SK-N-SH treated with all-trans-retinoic acid at 6 μM for 48 hours (cell line): ENCODE data around the gene SOX5.

Experiments
- ATAC-seq: fragments of 200-7000 bp; cut with Tn5 transposase; 3 replicates; pipeline ENCODE4 v1.9.1; 2020; ENCODE audit warnings: mild to moderate bottlenecking, moderate library complexity
- ARNTL ChIP-seq: fragments of 450-650 bp; formaldehyde crosslinking; IDR thresholded peaks from 2 replicates; pipeline ENCODE4 v1.5.0; 2020; ENCODE audit warnings: low read depth, mild to moderate bottlenecking, moderate library complexity, borderline replicate concordance
- BACH2 ChIP-seq: fragments of 250-450 bp; sonication (Bioruptor Pico); IDR thresholded peaks from 2 replicates; pipeline ENCODE4 v1.9.0; 2021; ENCODE audit warnings: mild to moderate bottlenecking, borderline replicate concordance
- CREB5 ChIP-seq: fragments of 250-450 bp; sonication (Bioruptor Pico); IDR thresholded peaks from 2 replicates; pipeline ENCODE4 v1.5.1; 2020; ENCODE audit warnings: low read depth, mild to moderate bottlenecking, moderate library complexity
- CSDC2 ChIP-seq: fragments of 250-450 bp; sonication (Bioruptor Pico); IDR thresholded peaks from 2 replicates; pipeline ENCODE4 v1.5.0; 2020; ENCODE audit warnings: mild to moderate bottlenecking, moderate library complexity
- ESRRG ChIP-seq: fragments of 250-450 bp; sonication (Bioruptor Pico); IDR thresholded peaks from 2 replicates; pipeline ENCODE4 v1.6.1; 2021; ENCODE audit warnings: mild to moderate bottlenecking
- GLIS3 ChIP-seq: fragments of 250-450 bp; sonication (Bioruptor Pico); IDR thresholded peaks from 2 replicates; pipeline ENCODE4 v1.5.0; 2020; ENCODE audit warnings: mild to moderate bottlenecking, moderate library complexity
- ISL1 ChIP-seq: fragments of 250-450 bp; sonication (Bioruptor Pico); IDR thresholded peaks from 2 replicates; pipeline ENCODE4 v2.1.2; 2022; ENCODE audit warnings: mild to moderate bottlenecking, moderate library complexity
- RARB ChIP-seq: fragments of 250-450 bp; sonication (Bioruptor Pico); IDR thresholded peaks from 2 replicates; pipeline ENCODE4 v1.8.0; 2021; ENCODE audit warnings: mild to moderate bottlenecking, moderate library complexity
- SNAI2 ChIP-seq: fragments of 250-450 bp; sonication (Bioruptor Pico); IDR thresholded peaks from 2 replicates; pipeline ENCODE4 v1.5.0; 2020; ENCODE audit warnings: mild to moderate bottlenecking, moderate library complexity
- TCF4 ChIP-seq: fragments of 250-450 bp; sonication (Bioruptor Pico); IDR thresholded peaks from 2 replicates; pipeline ENCODE4 v1.8.0; 2021; ENCODE audit warnings: mild to moderate bottlenecking, moderate library complexity, borderline replicate concordance
- TOX ChIP-seq: fragments of 250-450 bp; sonication (Bioruptor Pico); IDR thresholded peaks from 2 replicates; pipeline ENCODE4 v1.8.0; 2021; ENCODE audit warnings: mild to moderate bottlenecking, moderate library complexity, borderline replicate concordance
- ZC3H10 ChIP-seq: fragments of 250-450 bp; sonication (Bioruptor Pico); IDR thresholded peaks from 2 replicates; pipeline ENCODE4 v1.5.1; 2021; ENCODE audit warnings: mild to moderate bottlenecking, moderate library complexity
- ZFP30 ChIP-seq: fragments of 450-650 bp; formaldehyde crosslinking; IDR thresholded peaks from 2 replicates; pipeline ENCODE4 v1.5.0; 2022; ENCODE audit warnings: mild to moderate bottlenecking, moderate library complexity
- ZNF565 ChIP-seq: fragments of 450-650 bp; formaldehyde crosslinking; conservative IDR thresholded peaks from 2 replicates; pipeline ENCODE4 v1.5.0; 2020; ENCODE audit warnings: low read depth, mild to moderate bottlenecking, moderate library complexity
- ZNF70 ChIP-seq: fragments of 450-650 bp; formaldehyde crosslinking; IDR thresholded peaks from 2 replicates; pipeline ENCODE4 v1.5.0; 2020; ENCODE audit warnings: mild to moderate bottlenecking, moderate library complexity
- ZNF8 ChIP-seq: fragments of 450-650 bp; formaldehyde crosslinking; IDR thresholded peaks from 2 replicates; pipeline ENCODE4 v1.5.0; 2020; ENCODE audit warnings: mild to moderate bottlenecking, moderate library complexity
- TF ChIP-seq, protein P1 (sequence below): fragments of 250-450 bp; sonication (Bioruptor Pico); IDR thresholded peaks from 2 replicates; pipeline ENCODE4 v1.5.0; 2020; ENCODE audit warnings: mild to moderate bottlenecking, moderate library complexity
- TF ChIP-seq, protein P2 (sequence below): fragments of 250-450 bp; sonication (Bioruptor Pico); IDR thresholded peaks from 2 replicates; pipeline ENCODE4 v1.8.0; 2021; ENCODE audit warnings: low read depth, mild to moderate bottlenecking, moderate library complexity, borderline replicate concordance
- TF ChIP-seq, protein P3 (sequence below): fragments of 250-450 bp; sonication (Bioruptor Pico); IDR thresholded peaks from 2 replicates; pipeline ENCODE4 v1.8.0; 2020; ENCODE audit warnings: mild to moderate bottlenecking, moderate library complexity, borderline replicate concordance
- TF ChIP-seq, protein P4 (sequence below): fragments of 250-450 bp; sonication (Bioruptor Pico); IDR thresholded peaks from 2 replicates; pipeline ENCODE4 v1.5.1; 2021; ENCODE audit warnings: mild to moderate bottlenecking, moderate library complexity

Gene SOX5

GRCh38 chr12:23560611-23561010, 388.9 kb downstream of the SOX5 start:
- TF ChIP-seq, protein P1, sequence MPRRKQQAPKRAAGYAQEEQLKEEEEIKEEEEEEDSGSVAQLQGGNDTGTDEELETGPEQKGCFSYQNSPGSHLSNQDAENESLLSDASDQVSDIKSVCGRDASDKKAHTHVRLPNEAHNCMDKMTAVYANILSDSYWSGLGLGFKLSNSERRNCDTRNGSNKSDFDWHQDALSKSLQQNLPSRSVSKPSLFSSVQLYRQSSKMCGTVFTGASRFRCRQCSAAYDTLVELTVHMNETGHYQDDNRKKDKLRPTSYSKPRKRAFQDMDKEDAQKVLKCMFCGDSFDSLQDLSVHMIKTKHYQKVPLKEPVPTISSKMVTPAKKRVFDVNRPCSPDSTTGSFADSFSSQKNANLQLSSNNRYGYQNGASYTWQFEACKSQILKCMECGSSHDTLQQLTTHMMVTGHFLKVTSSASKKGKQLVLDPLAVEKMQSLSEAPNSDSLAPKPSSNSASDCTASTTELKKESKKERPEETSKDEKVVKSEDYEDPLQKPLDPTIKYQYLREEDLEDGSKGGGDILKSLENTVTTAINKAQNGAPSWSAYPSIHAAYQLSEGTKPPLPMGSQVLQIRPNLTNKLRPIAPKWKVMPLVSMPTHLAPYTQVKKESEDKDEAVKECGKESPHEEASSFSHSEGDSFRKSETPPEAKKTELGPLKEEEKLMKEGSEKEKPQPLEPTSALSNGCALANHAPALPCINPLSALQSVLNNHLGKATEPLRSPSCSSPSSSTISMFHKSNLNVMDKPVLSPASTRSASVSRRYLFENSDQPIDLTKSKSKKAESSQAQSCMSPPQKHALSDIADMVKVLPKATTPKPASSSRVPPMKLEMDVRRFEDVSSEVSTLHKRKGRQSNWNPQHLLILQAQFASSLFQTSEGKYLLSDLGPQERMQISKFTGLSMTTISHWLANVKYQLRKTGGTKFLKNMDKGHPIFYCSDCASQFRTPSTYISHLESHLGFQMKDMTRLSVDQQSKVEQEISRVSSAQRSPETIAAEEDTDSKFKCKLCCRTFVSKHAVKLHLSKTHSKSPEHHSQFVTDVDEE = no peak
- TF ChIP-seq SNAI2 (CRISPR knock-in tag) (no peak), ZNF565 (no peak), ZNF70 (CRISPR knock-in tag) (no peak), CSDC2 (CRISPR knock-in tag) (no peak)
- TF ChIP-seq, protein P2, sequence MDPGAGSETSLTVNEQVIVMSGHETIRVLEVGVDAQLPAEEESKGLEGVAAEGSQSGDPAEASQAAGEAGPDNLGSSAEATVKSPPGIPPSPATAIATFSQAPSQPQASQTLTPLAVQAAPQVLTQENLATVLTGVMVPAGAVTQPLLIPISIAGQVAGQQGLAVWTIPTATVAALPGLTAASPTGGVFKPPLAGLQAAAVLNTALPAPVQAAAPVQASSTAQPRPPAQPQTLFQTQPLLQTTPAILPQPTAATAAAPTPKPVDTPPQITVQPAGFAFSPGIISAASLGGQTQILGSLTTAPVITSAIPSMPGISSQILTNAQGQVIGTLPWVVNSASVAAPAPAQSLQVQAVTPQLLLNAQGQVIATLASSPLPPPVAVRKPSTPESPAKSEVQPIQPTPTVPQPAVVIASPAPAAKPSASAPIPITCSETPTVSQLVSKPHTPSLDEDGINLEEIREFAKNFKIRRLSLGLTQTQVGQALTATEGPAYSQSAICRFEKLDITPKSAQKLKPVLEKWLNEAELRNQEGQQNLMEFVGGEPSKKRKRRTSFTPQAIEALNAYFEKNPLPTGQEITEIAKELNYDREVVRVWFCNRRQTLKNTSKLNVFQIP = no peak
- ATAC-seq = no peak

GRCh38 chr12:23559268-23559753, 390.2 kb downstream of the SOX5 start:
- no peak for ATAC-seq
- no peak for TF ChIP-seq ESRRG (CRISPR knock-in tag)
- no peak for TF ChIP-seq ZNF8 (CRISPR knock-in tag)
- TF ChIP-seq TOX (CRISPR knock-in tag) = no peak
- no peak for TF ChIP-seq CREB5 (CRISPR knock-in tag)
- TF ChIP-seq BACH2 (CRISPR knock-in tag) = no peak
- TF ChIP-seq ZNF565 = no peak
- no peak for TF ChIP-seq ZC3H10 (CRISPR knock-in tag)
- TF ChIP-seq ARNTL = no peak
- TF ChIP-seq, protein P1 = no peak
- no peak for TF ChIP-seq ISL1 (CRISPR knock-in tag)
- no peak for TF ChIP-seq GLIS3 (CRISPR knock-in tag)
- TF ChIP-seq RARB (CRISPR knock-in tag) = no peak
- TF ChIP-seq ZFP30 = no peak

DNA sequence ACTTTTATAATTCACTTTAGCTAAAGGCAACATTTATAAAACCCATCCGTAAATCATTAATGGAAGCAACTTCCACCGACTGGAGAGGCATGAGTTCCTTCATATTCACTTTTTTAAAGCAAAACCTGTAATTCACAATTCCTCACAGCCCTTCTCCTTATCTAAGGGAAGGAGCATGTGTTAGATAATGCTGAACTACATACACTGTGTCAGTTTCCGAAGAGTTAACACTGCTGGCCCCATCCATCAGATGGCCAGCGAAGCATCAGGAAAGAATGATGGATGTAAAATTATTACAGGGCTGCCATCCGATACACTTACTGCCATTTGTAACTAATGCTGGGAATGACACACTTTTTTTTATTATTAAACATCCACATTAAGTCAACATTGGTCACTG, 392.8 kb downstream of the SOX5 start:
- ATAC-seq = no peak
- TF ChIP-seq SNAI2 (CRISPR knock-in tag) (no peak), TOX (CRISPR knock-in tag) (no peak), ZNF70 (CRISPR knock-in tag) (no peak), ARNTL (no peak), TCF4 (CRISPR knock-in tag) (no peak), ZFP30 (no peak), ISL1 (CRISPR knock-in tag) (no peak), ESRRG (CRISPR knock-in tag) (no peak)
- TF ChIP-seq, protein P3, sequence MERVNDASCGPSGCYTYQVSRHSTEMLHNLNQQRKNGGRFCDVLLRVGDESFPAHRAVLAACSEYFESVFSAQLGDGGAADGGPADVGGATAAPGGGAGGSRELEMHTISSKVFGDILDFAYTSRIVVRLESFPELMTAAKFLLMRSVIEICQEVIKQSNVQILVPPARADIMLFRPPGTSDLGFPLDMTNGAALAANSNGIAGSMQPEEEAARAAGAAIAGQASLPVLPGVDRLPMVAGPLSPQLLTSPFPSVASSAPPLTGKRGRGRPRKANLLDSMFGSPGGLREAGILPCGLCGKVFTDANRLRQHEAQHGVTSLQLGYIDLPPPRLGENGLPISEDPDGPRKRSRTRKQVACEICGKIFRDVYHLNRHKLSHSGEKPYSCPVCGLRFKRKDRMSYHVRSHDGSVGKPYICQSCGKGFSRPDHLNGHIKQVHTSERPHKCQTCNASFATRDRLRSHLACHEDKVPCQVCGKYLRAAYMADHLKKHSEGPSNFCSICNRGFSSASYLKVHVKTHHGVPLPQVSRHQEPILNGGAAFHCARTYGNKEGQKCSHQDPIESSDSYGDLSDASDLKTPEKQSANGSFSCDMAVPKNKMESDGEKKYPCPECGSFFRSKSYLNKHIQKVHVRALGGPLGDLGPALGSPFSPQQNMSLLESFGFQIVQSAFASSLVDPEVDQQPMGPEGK (CRISPR knock-in tag) = no peak
- TF ChIP-seq, protein P4, sequence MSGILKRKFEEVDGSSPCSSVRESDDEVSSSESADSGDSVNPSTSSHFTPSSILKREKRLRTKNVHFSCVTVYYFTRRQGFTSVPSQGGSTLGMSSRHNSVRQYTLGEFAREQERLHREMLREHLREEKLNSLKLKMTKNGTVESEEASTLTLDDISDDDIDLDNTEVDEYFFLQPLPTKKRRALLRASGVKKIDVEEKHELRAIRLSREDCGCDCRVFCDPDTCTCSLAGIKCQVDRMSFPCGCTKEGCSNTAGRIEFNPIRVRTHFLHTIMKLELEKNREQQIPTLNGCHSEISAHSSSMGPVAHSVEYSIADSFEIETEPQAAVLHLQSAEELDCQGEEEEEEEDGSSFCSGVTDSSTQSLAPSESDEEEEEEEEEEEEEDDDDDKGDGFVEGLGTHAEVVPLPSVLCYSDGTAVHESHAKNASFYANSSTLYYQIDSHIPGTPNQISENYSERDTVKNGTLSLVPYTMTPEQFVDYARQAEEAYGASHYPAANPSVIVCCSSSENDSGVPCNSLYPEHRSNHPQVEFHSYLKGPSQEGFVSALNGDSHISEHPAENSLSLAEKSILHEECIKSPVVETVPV (CRISPR knock-in tag) = no peak
